NT2/D1 (cell line): ENCODE results near the gene MILR1.

ENCODE experiments used
- DNase-seq: peaks from one replicate; pipeline ENCODE4 v3.0.0-alpha.2; 2011; ENCODE audit warnings: low read depth, low spot score
- H3K27me3 ChIP-seq: 2 replicates; pipeline ENCODE4 v1.6.0; 2011; ENCODE audit warnings: mild to moderate bottlenecking; ENCODE audit not compliant: insufficient read length, insufficient read depth
- H3K36me3 ChIP-seq: 2 replicates; pipeline ENCODE4 v1.6.1; 2011; ENCODE audit warnings: mild to moderate bottlenecking, low read length, mixed read lengths; ENCODE audit not compliant: insufficient read depth, insufficient read length
- H3K4me1 ChIP-seq: 2 replicates; pipeline ENCODE4 v1.5.1; 2011; ENCODE audit not compliant: insufficient read depth, insufficient read length
- H3K4me3 ChIP-seq: 2 replicates; pipeline ENCODE4 v1.5.1; 2011; ENCODE audit warnings: low read depth; ENCODE audit not compliant: insufficient read length
- H3K9ac ChIP-seq: 2 replicates; pipeline ENCODE4 v1.6.0; 2011; ENCODE audit warnings: low read depth; ENCODE audit not compliant: insufficient read length
- H3K9me3 ChIP-seq: 2 replicates; pipeline ENCODE4 v1.5.1; 2011; ENCODE audit warnings: mild to moderate bottlenecking, low read length; ENCODE audit not compliant: insufficient read depth
- SUZ12 ChIP-seq: IDR thresholded peaks from 2 replicates; pipeline ENCODE4 v1.6.1; 2011; ENCODE audit not compliant: insufficient read length, insufficient read depth; ENCODE audit errors: extremely low read depth
- YY1 ChIP-seq: IDR thresholded peaks from 2 replicates; pipeline ENCODE4 v1.6.1; 2011; ENCODE audit not compliant: insufficient read length, insufficient read depth
- ZNF274 ChIP-seq: IDR thresholded peaks from 2 replicates; pipeline ENCODE4 v1.6.1; 2011; ENCODE audit warnings: mild to moderate bottlenecking, low read depth, low read length

The MILR1 gene

DNA sequence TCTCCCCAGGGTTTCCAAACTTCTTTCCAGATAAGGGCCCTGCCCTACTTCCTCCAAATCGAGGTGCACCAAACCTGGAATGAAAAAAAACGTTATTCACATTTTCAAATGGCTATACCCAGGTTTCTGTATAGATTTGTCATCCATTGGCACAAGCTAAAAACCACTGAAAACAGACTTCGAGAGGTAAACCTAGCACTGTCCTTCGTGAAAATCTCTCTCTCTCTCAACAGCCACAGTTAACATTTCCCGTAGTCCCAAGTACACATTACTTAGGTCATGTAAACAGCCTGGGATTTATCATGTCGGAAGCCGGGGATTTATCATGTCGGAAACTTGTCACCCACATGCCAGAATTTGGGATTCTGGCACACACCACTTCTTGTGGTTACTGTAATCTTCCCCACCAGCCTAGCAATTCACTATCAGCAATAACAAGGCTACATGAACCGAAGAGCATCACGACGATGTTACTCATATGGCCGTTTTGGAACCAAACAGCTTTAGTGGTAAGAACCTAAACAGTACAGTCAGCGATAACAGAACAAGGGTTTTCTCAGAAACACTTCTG is 55.9 kb downstream of the MILR1 start:
- Histone ChIP-seq H3K36me3 (peaks cover 79% of the 10 kb centered on the region), H3K4me3 (peak overlapping the region; percentile 94), H3K4me1 (no peaks in the 10 kb centered on the region), H3K9ac (peak overlapping the region; percentile 98), H3K27me3 (no peaks in the 10 kb centered on the region), H3K9me3 (no peaks in the 10 kb centered on the region)
- DNase-seq, result no peak
- TF ChIP-seq SUZ12, result no peak
- TF ChIP-seq ZNF274, result no peak
- no peak for TF ChIP-seq YY1

DNA sequence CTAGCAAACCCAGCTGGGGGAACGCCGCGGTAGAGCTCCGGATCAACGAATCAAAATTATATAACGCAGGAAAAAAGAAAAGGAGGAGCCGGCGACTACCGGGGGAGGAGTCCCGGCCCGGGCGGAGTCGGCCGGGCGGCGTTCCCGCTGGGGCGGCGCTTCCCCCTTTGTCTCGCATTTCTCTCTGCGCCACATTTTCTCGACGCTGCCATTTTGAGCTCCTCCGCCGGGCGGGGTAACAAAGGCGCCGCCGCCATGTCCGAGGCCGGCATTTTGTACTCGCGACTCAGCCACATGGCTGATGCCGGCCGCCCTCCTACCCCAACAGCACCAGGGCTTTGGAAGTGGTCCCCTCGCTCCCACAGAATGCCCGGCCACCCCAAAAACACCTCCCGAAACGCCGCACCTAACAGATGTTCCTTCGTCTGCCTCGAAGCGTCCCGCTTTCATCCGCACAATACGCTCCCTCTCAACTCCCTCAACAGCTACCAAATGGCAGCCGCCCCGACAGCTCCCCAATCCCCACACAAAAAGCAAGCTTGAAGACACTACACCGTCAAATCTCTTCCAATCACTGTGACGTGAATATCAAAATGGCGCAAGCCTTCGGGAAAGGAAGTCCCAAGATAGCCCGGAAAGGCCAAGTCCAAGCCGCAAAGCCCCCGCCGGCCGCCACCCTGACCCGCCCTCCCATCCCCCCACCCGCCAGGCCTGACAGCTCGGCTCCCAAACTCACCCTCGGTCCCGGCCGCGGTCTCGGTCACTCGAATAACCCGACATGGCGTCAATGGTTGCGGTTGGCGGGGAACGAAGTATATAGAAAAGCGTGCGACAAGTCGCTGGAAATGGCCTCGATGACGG is 56.7 kb downstream of the MILR1 start:
- no peaks in the 10 kb centered on the region for H3K27me3 ChIP-seq
- H3K9ac ChIP-seq, result peak overlapping the region; percentile 98
- H3K4me3 ChIP-seq, result peak overlapping the region; percentile 94
- no peaks in the 10 kb centered on the region for H3K4me1 ChIP-seq
- no peaks in the 10 kb centered on the region for H3K9me3 ChIP-seq
- TF ChIP-seq SUZ12 (no peak), YY1 (peak; percentile 72)
- H3K36me3 ChIP-seq, result peaks cover 79% of the 10 kb centered on the region
- no peak for DNase-seq

- Histone ChIP-seq H3K4me1 (no peaks in the 10 kb centered on the region), H3K36me3 (peaks cover 75% of the 10 kb centered on the region), H3K27me3 (no peaks in the 10 kb centered on the region), H3K4me3 (peak within 1 kb of the TSS; percentile 94), H3K9me3 (no peaks in the 10 kb centered on the region), H3K9ac (peak within 1 kb of the TSS; percentile 98)
- no peak for TF ChIP-seq SUZ12
- no peak for TF ChIP-seq YY1
- no peak for TF ChIP-seq ZNF274
- DNase-seq, result peak; percentile 87
Observed at GRCh38 chr17:64506201-64506575, 57.3 kb downstream of the MILR1 start, which contains the start of gene DDX5. TSS of gene DDX5 (minus strand) at chr17:64506289. CDS start at chr17:64506119, 170 bp downstream.

DNA sequence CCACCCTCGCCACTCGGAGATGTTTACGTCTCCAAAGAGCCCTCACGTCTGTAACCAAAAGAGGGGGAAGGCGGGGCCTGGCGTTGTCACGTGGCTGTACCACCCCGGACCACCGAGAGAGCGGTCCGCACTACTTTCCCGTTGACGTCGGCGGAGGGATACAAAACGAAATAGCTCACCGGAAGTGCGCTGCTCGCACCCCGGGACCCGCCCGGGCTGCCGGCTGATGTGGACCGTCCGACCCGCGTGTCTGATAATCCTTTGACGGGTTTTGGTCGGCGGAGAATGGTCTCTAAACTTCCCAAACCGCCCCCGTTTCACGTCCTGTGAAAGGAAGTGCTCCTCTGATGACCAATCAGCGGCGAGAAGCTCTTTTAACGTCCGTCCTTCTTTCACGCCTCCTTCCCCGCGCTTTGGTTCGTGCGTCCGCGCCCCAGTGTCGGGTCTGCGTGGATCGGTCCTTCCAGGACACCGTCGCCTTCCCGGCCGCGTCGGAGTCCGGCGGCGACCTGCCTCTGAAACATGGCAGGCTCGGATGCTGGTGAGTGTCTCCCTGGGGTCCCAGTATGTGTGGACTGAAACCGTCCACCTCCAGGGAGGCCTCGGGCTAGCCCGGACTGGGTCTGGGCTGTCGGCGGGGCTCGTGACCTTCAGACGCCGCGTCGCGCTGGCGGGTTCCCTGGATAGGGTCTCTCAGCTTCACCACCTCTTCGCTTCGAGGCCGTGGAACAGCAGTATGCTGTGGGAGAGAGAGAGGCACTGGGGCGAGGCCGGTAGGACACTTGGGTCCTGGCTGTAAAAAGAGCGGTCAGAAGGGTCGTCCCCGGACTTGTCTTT is 57.9 kb downstream of the MILR1 start, which contains the start of gene CEP95:
CEP95 (plus strand) TSS at position 402 of the 837 bp plus-strand sequence; CDS start at position 523, 121 bp downstream.
- peak; percentile 59 for DNase-seq
- H3K9me3 ChIP-seq, result no peaks in the 10 kb centered on the region
- TF ChIP-seq SUZ12 (no peak), YY1 (no peak), ZNF274 (no peak)
- peak within 1 kb of the TSS; percentile 98 for H3K9ac ChIP-seq
- H3K27me3 ChIP-seq, result no peaks in the 10 kb centered on the region
- H3K36me3 ChIP-seq, result peaks cover 74% of the 10 kb centered on the region
- no peaks in the 10 kb centered on the region for H3K4me1 ChIP-seq
- H3K4me3 ChIP-seq, result peak within 1 kb of the TSS; percentile 94

DNA sequence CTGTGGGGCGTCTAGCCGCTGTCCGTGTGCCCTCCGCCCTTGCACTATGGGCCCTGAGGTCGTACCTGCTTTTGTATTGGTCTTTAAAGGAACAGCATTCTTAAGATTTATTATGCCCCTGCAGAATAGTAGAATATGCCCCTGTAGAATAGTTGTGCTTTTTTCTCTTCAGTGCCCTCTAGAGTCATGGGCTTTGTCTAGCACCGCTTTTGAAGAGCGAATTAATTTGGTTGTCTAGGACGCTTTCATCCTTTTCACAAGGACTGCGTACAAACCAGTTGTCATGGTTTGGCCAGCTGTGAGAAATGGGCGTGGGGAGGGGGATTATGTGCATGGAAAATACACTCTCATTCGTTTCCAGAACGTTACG is 58.5 kb downstream of the MILR1 start:
- peak overlapping the region; percentile 94 for H3K4me3 ChIP-seq
- peak overlapping the region; percentile 91 for H3K9ac ChIP-seq
- no peaks in the 10 kb centered on the region for H3K4me1 ChIP-seq
- no peaks in the 10 kb centered on the region for H3K9me3 ChIP-seq
- no peaks in the 10 kb centered on the region for H3K27me3 ChIP-seq
- no peak for DNase-seq
- H3K36me3 ChIP-seq, result peaks cover 74% of the 10 kb centered on the region
- TF ChIP-seq ZNF274 (no peak), SUZ12 (no peak), YY1 (no peak)

DNA sequence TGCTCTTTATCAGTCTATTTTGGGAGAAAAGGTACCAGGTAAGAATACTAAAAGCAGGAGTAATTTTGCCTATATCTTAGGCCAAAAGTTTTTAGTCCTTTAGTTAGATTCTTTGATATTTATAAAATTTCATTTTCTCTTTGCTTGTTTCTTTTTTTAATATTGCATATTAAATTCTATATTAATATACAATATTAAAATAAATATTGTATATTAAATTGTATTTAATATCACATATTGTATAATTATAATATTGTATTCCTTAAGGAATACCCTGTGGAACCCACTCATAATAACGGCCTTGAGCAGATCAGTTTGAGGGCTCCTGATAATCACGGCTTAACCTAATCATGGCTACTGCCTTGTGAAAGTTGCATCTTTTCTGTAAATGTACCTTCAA is 59.8 kb downstream of the MILR1 start:
- H3K9ac ChIP-seq, result peak overlapping the region; percentile 91
- no peaks in the 10 kb centered on the region for H3K9me3 ChIP-seq
- H3K4me1 ChIP-seq, result no peaks in the 10 kb centered on the region
- peak overlapping the region; percentile 94 for H3K4me3 ChIP-seq
- no peaks in the 10 kb centered on the region for H3K27me3 ChIP-seq
- no peak for DNase-seq
- H3K36me3 ChIP-seq, result peaks cover 74% of the 10 kb centered on the region
- TF ChIP-seq YY1 (no peak), SUZ12 (no peak), ZNF274 (no peak)

GRCh38 chr17:64509179-64509578 is 60.3 kb downstream of the MILR1 start:
- no peak overlapping the region for H3K9ac ChIP-seq
- H3K4me3 ChIP-seq, result no peak overlapping the region

More at GRCh38 chr17:64509179-64509578, 60.3 kb downstream of the MILR1 start:
- no peak for TF ChIP-seq YY1
- no peak for TF ChIP-seq ZNF274
- no peak for TF ChIP-seq SUZ12
- Histone ChIP-seq H3K4me1 (no peaks in the 10 kb centered on the region), H3K9me3 (no peaks in the 10 kb centered on the region), H3K36me3 (peaks cover 74% of the 10 kb centered on the region), H3K27me3 (no peaks in the 10 kb centered on the region)
- DNase-seq, result no peak
